RWPE2 (cell line): ENCODE measurements around the gene LAMA2.

Source experiments
- ATAC-seq: fragments of 200-7000 bp; cut with Tn5 transposase; 3 replicates; pipeline ENCODE4 v1.9.1; 2021; ENCODE audit warnings: low read depth
- DNase-seq: peaks from one replicate; pipeline ENCODE4 v3.0.0-alpha.2; 2020; ENCODE audit warnings: low spot score
- H3K27ac ChIP-seq: fragments of 450-650 bp; 2 replicates; pipeline ENCODE4 v1.5.1; 2017; ENCODE audit warnings: mild to moderate bottlenecking; ENCODE audit not compliant: poor library complexity, severe bottlenecking
- H3K27me3 ChIP-seq: fragments of 250-450 bp; sonication (Bioruptor Pico); 2 replicates; pipeline ENCODE4 v1.5.1; 2021; ENCODE audit warnings: mild to moderate bottlenecking, moderate library complexity; ENCODE audit not compliant: insufficient read depth, poor library complexity, severe bottlenecking
- H3K36me3 ChIP-seq: fragments of 250-450 bp; sonication (Bioruptor Pico); 2 replicates; pipeline ENCODE4 v1.5.1; 2020; ENCODE audit warnings: low read depth, mild to moderate bottlenecking, moderate library complexity
- H3K4me1 ChIP-seq: fragments of 250-450 bp; sonication (Bioruptor Pico); 2 replicates; pipeline ENCODE4 v1.5.1; 2021; ENCODE audit warnings: mild to moderate bottlenecking, moderate library complexity; ENCODE audit not compliant: insufficient read depth, poor library complexity, severe bottlenecking
- H3K4me3 ChIP-seq: fragments of 250-450 bp; sonication (Bioruptor Pico); 2 replicates; pipeline ENCODE4 v1.5.1; 2021; ENCODE audit warnings: mild to moderate bottlenecking, moderate library complexity; ENCODE audit not compliant: severe bottlenecking
- H3K9me3 ChIP-seq: fragments of 250-450 bp; sonication (Bioruptor Pico); 2 replicates; pipeline ENCODE4 v1.5.1; 2021; ENCODE audit warnings: mild to moderate bottlenecking, moderate library complexity; ENCODE audit not compliant: severe bottlenecking
- CTCF ChIP-seq: fragments of 450-650 bp; IDR thresholded peaks from one replicate; pipeline ENCODE4 v1.5.1; 2017; ENCODE audit warnings: mild to moderate bottlenecking, moderate library complexity; ENCODE audit not compliant: poor library complexity, severe bottlenecking

Gene LAMA2

GRCh38 chr6:129104560-129104959, 221.6 kb downstream of the LAMA2 start:
- Histone ChIP-seq H3K27ac (peak overlapping the region; percentile 54), H3K4me1 (no peaks in the 10 kb centered on the region), H3K9me3 (no peaks in the 10 kb centered on the region), H3K4me3 (no peak overlapping the region), H3K27me3 (no peaks in the 10 kb centered on the region), H3K36me3 (no peaks in the 10 kb centered on the region)
- TF ChIP-seq CTCF, result no peak
- ATAC-seq (no peak), DNase-seq (no peak)

GRCh38 chr6:129105035-129105434, 222.1 kb downstream of the LAMA2 start:
- Histone ChIP-seq H3K27ac (peak overlapping the region; percentile 54), H3K4me3 (no peak overlapping the region), H3K9me3 (no peaks in the 10 kb centered on the region), H3K27me3 (no peaks in the 10 kb centered on the region), H3K36me3 (no peaks in the 10 kb centered on the region), H3K4me1 (no peaks in the 10 kb centered on the region)
- TF ChIP-seq CTCF, result no peak
- ATAC-seq (no peak), DNase-seq (no peak)

GRCh38 chr6:129105793-129106192, 222.9 kb downstream of the LAMA2 start:
- no peaks in the 10 kb centered on the region for H3K4me1 ChIP-seq
- TF ChIP-seq CTCF, result no peak
- no peak overlapping the region for H3K4me3 ChIP-seq
- no peaks in the 10 kb centered on the region for H3K36me3 ChIP-seq
- H3K27ac ChIP-seq, result no peak overlapping the region
- no peak for ATAC-seq
- no peaks in the 10 kb centered on the region for H3K9me3 ChIP-seq
- DNase-seq, result no peak
- H3K27me3 ChIP-seq, result no peaks in the 10 kb centered on the region

GRCh38 chr6:129108337-129108736, 225.4 kb downstream of the LAMA2 start:
- no peaks in the 10 kb centered on the region for H3K27me3 ChIP-seq
- no peaks in the 10 kb centered on the region for H3K36me3 ChIP-seq
- ATAC-seq, result no peak
- no peak for TF ChIP-seq CTCF
- no peaks in the 10 kb centered on the region for H3K9me3 ChIP-seq
- H3K4me3 ChIP-seq, result no peak overlapping the region
- no peaks in the 10 kb centered on the region for H3K4me1 ChIP-seq
- no peak overlapping the region for H3K27ac ChIP-seq
- DNase-seq, result no peak

GRCh38 chr6:129110690-129111343, 227.9 kb downstream of the LAMA2 start:
- H3K4me3 ChIP-seq, result no peak overlapping the region
- TF ChIP-seq CTCF, result no peak
- no peaks in the 10 kb centered on the region for H3K9me3 ChIP-seq
- no peaks in the 10 kb centered on the region for H3K4me1 ChIP-seq
- no peaks in the 10 kb centered on the region for H3K36me3 ChIP-seq
- ATAC-seq (peak; percentile 33; the same call in 1 of the 3 replicates), DNase-seq (no peak)
- no peaks in the 10 kb centered on the region for H3K27me3 ChIP-seq
- H3K27ac ChIP-seq, result no peak overlapping the region
